Thymus (tissue), 11 donors: ENCODE measurements around the gene SYS1. TPM values are rescaled to one million over a fixed set of nuclear protein-coding genes. Genes with fewer than 3 reads are reported as not detected.
"Not testable (repeated sequence)": the region's sequence is repeated elsewhere in the genome, so short reads cannot be mapped to it uniquely, and the experiment has no call there.

Source experiments
- DNase-seq, 9 donors: peaks; one replicate each; pipeline ENCODE4 v3.0.0-alpha.2; 2013; ENCODE audit warnings: low spot score in 9 of 9, low read depth in 6 of 9, missing footprints in 1 of 9
- H3K27ac ChIP-seq, 2 donors: one replicate each; pipeline ENCODE4 v1.5.1; 2013; ENCODE audit warnings: control low read depth in 1 of 2, low read depth in 1 of 2, low read length in 1 of 2, mild to moderate bottlenecking in 1 of 2, moderate library complexity in 1 of 2
- H3K27me3 ChIP-seq, 2 donors: one replicate each; pipeline ENCODE4 v1.5.1; 2013; ENCODE audit warnings: low read length in 1 of 2; ENCODE audit not compliant: control insufficient read depth in 2 of 2, insufficient read depth in 1 of 2
- H3K36me3 ChIP-seq, 2 donors: one replicate each; pipeline ENCODE4 v1.5.1; 2013; ENCODE audit warnings: low read length in 1 of 2, mild to moderate bottlenecking in 1 of 2, moderate library complexity in 1 of 2; ENCODE audit not compliant: control insufficient read depth in 2 of 2, insufficient read depth in 2 of 2
- H3K4me1 ChIP-seq, 2 donors: one replicate each; pipeline ENCODE4 v1.5.1; 2013; ENCODE audit warnings: low read length in 2 of 2; ENCODE audit not compliant: control insufficient read depth in 2 of 2, insufficient read depth in 2 of 2
- H3K4me3 ChIP-seq, 2 donors: one replicate each; pipeline ENCODE4 v1.5.1; 2013; ENCODE audit warnings: low read length in 2 of 2, control low read depth in 1 of 2, mild to moderate bottlenecking in 1 of 2
- H3K9me3 ChIP-seq, 2 donors: one replicate each; pipeline ENCODE4 v1.5.1; 2013; ENCODE audit warnings: low read length in 1 of 2, mild to moderate bottlenecking in 1 of 2; ENCODE audit not compliant: control insufficient read depth in 2 of 2, insufficient read depth in 1 of 2
- WGBS: extraction: QIAGEN DNeasy Blood & Tissue Kit; methylation state at CpG from one replicate; pipeline ENCODE4 v1.1.7; 2013; 5-methylcytosine and 5-hydroxymethylcytosine counted together
- polyA plus RNA-seq: library from polyadenylated mRNA; stranded (reverse); fragments of 200-250 nt; gene quantifications from one replicate; pipeline ENCODE4 v1.2.3, GENCODE V29; 2013
- total RNA-seq: library from RNA; stranded (reverse); fragments of 120-200 nt; gene quantifications from one replicate; pipeline ENCODE4 v1.2.4, GENCODE V29; 2013
- donor health status: healthy.

SYS1 gene
- total and polyA plus RNA-seq, 2 donors: 15.2 to 19.7 TPM

GRCh38 chr20:45350217-45350616 lies 12.7 kb upstream of the SYS1 start:
- H3K9me3 ChIP-seq: no peaks in the 10 kb centered on the region
- peaks cover 0 to 11% of the 10 kb centered on the region in 2 donors for H3K4me1 ChIP-seq
- peaks cover 24 to 49% of the 10 kb centered on the region in 2 donors for H3K27me3 ChIP-seq
- no peak for DNase-seq
- no peak overlapping the region for H3K4me3 ChIP-seq
- H3K36me3 ChIP-seq: no peaks in the 10 kb centered on the region
- WGBS: 20% methylated on average over 1 of the region's 1 CpG
- H3K27ac ChIP-seq: no peak overlapping the region

- not testable (repeated sequence) for H3K4me3 ChIP-seq, H3K9me3 ChIP-seq, H3K36me3 ChIP-seq, H3K27ac ChIP-seq, DNase-seq, H3K4me1 ChIP-seq
- 97% methylated on average over 10 of the region's 10 CpGs for WGBS
- H3K27me3 ChIP-seq: peaks cover 24 to 45% of the 10 kb centered on the region in 2 donors
Measured at GRCh38 chr20:45350795-45351194, 12.2 kb upstream of the SYS1 start.

- H3K27me3 ChIP-seq: peaks cover 18 to 27% of the 10 kb centered on the region in 2 donors
- 95% methylated on average over 3 of the region's 3 CpGs for WGBS
- no peak overlapping the region for H3K27ac ChIP-seq
Measured at GRCh38 chr20:45352729-45353128, 10.2 kb upstream of the SYS1 start.

GRCh38 chr20:45353746-45354145 lies 9.2 kb upstream of the SYS1 start:
- H3K4me1 ChIP-seq: no peaks in the 10 kb centered on the region
- WGBS: 91% methylated on average over 1 of the region's 1 CpG
- H3K4me3 ChIP-seq: no peak overlapping the region
- no peaks in the 10 kb centered on the region for H3K9me3 ChIP-seq
- H3K27ac ChIP-seq: no peak overlapping the region
- peaks cover 7 to 19% of the 10 kb centered on the region in 2 donors for H3K27me3 ChIP-seq
- no peaks in the 10 kb centered on the region for H3K36me3 ChIP-seq
- no peak for DNase-seq

More at GRCh38 chr20:45352729-45353128, 10.2 kb upstream of the SYS1 start:
- H3K4me1 ChIP-seq: peaks cover 0 to 3% of the 10 kb centered on the region in 2 donors
- no peak for DNase-seq
- no peak overlapping the region for H3K4me3 ChIP-seq
- no peaks in the 10 kb centered on the region for H3K36me3 ChIP-seq
- no peaks in the 10 kb centered on the region for H3K9me3 ChIP-seq

- Histone ChIP-seq H3K4me1 (no peaks in the 10 kb centered on the region), H3K27ac (no peak overlapping the region), H3K36me3 (no peaks in the 10 kb centered on the region), H3K4me3 (no peak overlapping the region), H3K9me3 (no peaks in the 10 kb centered on the region), H3K27me3 (peaks cover 4 to 10% of the 10 kb centered on the region in 2 donors)
- WGBS: 85% methylated on average over 9 of the region's 9 CpGs
- DNase-seq: no peak
Measured at GRCh38 chr20:45354423-45355208, 8.3 kb upstream of the SYS1 start.

GRCh38 chr20:45355209-45356084 lies 7.5 kb upstream of the SYS1 start:
- DNase-seq: no peak
- no peaks in the 10 kb centered on the region for H3K36me3 ChIP-seq
- H3K9me3 ChIP-seq: no peaks in the 10 kb centered on the region
- H3K27ac ChIP-seq: no peak overlapping the region
- H3K27me3 ChIP-seq: peaks cover 0 to 7% of the 10 kb centered on the region in 2 donors
- WGBS: 54% methylated on average over 5 of the region's 5 CpGs
- H3K4me1 ChIP-seq: no peaks in the 10 kb centered on the region
- no peak overlapping the region for H3K4me3 ChIP-seq

- Histone ChIP-seq H3K9me3 (no peaks in the 10 kb centered on the region), H3K4me1 (peaks cover 0 to 4% of the 10 kb centered on the region in 2 donors), H3K27me3 (peaks cover 0 to 2% of the 10 kb centered on the region in 2 donors), H3K4me3 (no peak overlapping the region), H3K27ac (peak overlapping the region in 1 of 2 donors; percentile 10), H3K36me3 (no peaks in the 10 kb centered on the region)
- WGBS: 56% methylated on average over 10 of the region's 10 CpGs
- DNase-seq: no peak
Measured at GRCh38 chr20:45358282-45359068, 4.5 kb upstream of the SYS1 start.

- WGBS: 95% methylated on average over 7 of the region's 7 CpGs
- H3K4me1 ChIP-seq: peaks cover 4 to 10% of the 10 kb centered on the region in 2 donors
- no peak overlapping the region for H3K4me3 ChIP-seq
- H3K9me3 ChIP-seq: no peaks in the 10 kb centered on the region
- DNase-seq: no peak
- no peaks in the 10 kb centered on the region for H3K36me3 ChIP-seq
- peaks cover 0 to 2% of the 10 kb centered on the region in 2 donors for H3K27me3 ChIP-seq
- peak overlapping the region in 1 of 2 donors; percentile 27 for H3K27ac ChIP-seq
Measured at GRCh38 chr20:45359069-45359405, 3.9 kb upstream of the SYS1 start.
